NCI-H1092 treated with DMSO at 0.1 percent for 48 hours (cell line): ENCODE results near the gene TOGARAM2.
"Not testable (repeated sequence)": the region's sequence is repeated elsewhere in the genome, so short reads cannot be mapped to it uniquely, and the experiment has no call there.

Experiments used
- DNase-seq: peaks from one replicate; lab custom pipeline; 2025; lab: John Stamatoyannopoulos, UW

Gene TOGARAM2

GRCh38 chr2:29072971-29073725 lies 92.0 kb downstream of the TOGARAM2 start:
- DNase-seq = no peak

GRCh38 chr2:29073933-29074332 lies 92.8 kb downstream of the TOGARAM2 start:
- DNase-seq = no peak

GRCh38 chr2:29074411-29074810 lies 93.3 kb downstream of the TOGARAM2 start, which contains the start of gene PCARE:
TSS of gene PCARE (minus strand) at chr2:29074523. CDS start at chr2:29074261, 262 bp downstream.
- no peak for DNase-seq

GRCh38 chr2:29075894-29076705 lies 95.0 kb downstream of the TOGARAM2 start:
- no peak for DNase-seq

- DNase-seq = no peak
Measured at GRCh38 chr2:29079887-29080286, 98.8 kb downstream of the TOGARAM2 start.

- DNase-seq = no peak
Measured at GRCh38 chr2:29080886-29081743, 100.0 kb downstream of the TOGARAM2 start.

- no peak for DNase-seq
Measured at GRCh38 chr2:29082804-29083495, 101.9 kb downstream of the TOGARAM2 start.

GRCh38 chr2:29084554-29084953 lies 103.5 kb downstream of the TOGARAM2 start:
- DNase-seq = no peak

GRCh38 chr2:29090311-29090710 lies 109.2 kb downstream of the TOGARAM2 start:
- DNase-seq = not testable (repeated sequence)

- no peak for DNase-seq
Measured at GRCh38 chr2:29096969-29097368, 115.9 kb downstream of the TOGARAM2 start.

GRCh38 chr2:29097569-29097968 lies 116.5 kb downstream of the TOGARAM2 start:
- no peak for DNase-seq

GRCh38 chr2:29100564-29100963 lies 119.5 kb downstream of the TOGARAM2 start:
- DNase-seq = no peak
